Measurements from ENCODE around the gene RAP1GAP. TPM values are rescaled to one million over a fixed set of nuclear protein-coding genes. Genes with fewer than 3 reads are reported as not detected.

Gene RAP1GAP
- polyA plus RNA-seq, 2 of the 4 experiments (the other 2 are of a cell fraction): 5.4 to 16.7 TPM

- no peak overlapping the region for H3K4me3 ChIP-seq
- WGBS (ENCODE audit: missing lambda C conversion rate): 84% methylated on average over 9 of the region's 9 CpGs
- ChIA-PET CTCF (interaction anchor here (1.0 kb wide), 1 partner anchor 74 kb away, joined by 5 read pairs; no protein-coding TSS in a partner anchor), POLR2A (no interaction called here)
- H3K27ac ChIP-seq: no peak overlapping the region
- H3K4me2 ChIP-seq: no peak overlapping the region
- no peaks in the 10 kb centered on the region for H3K9me3 ChIP-seq
- no peak for DNase-seq (ENCODE audit: low read depth in 1 of 2, low spot score in 1 of 2)
- peaks cover 26% of the 10 kb centered on the region for H3K4me1 ChIP-seq
- TF ChIP-seq EHF (CRISPR knock-in tag; IDR thresholded peaks at IDR 0.05) (no peak), PHF8 (IDR thresholded peaks at IDR 0.05; ENCODE audit: borderline replicate concordance, low read depth) (no peak), HES2 (IDR thresholded peaks at IDR 0.05) (no peak), E2F6 (IDR thresholded peaks at IDR 0.05; ENCODE audit: borderline replicate concordance, low read depth) (no peak), ESRRA (IDR thresholded peaks at IDR 0.05; ENCODE audit: borderline replicate concordance, low read length) (no peak), MAFK (IDR thresholded peaks at IDR 0.05; ENCODE audit: partially characterized antibody) (no peak)
- no peak for FAIRE-seq
- no peak for ATAC-seq
Observed at GRCh38 chr1:21585037-21585436, 84.1 kb downstream of the RAP1GAP start.

- no peak for FAIRE-seq
- ChIA-PET CTCF (interaction anchor here (1.2 kb wide), 1 partner anchor 212 kb away, joined by 3 read pairs; no protein-coding TSS in a partner anchor), POLR2A (no interaction called here)
- DNase-seq (ENCODE audit: low read depth in 1 of 2, low spot score in 1 of 2): no peak
- TF ChIP-seq TFCP2L1 (CRISPR knock-in tag; IDR thresholded peaks at IDR 0.05) (no peak), POLR2AphosphoS2 (conservative IDR thresholded peaks at IDR 0.05; ENCODE audit: low read length) (no peak), CHD4 (IDR thresholded peaks at IDR 0.05; ENCODE audit: borderline replicate concordance) (no peak), ZFP36 (IDR thresholded peaks at IDR 0.05; ENCODE audit: borderline replicate concordance, partially characterized antibody) (no peak), HOXA7 (CRISPR knock-in tag; IDR thresholded peaks at IDR 0.05) (no peak), KDM5A (IDR thresholded peaks at IDR 0.05) (no peak), SMC3 (IDR thresholded peaks at IDR 0.05) (no peak), RNF2 (IDR thresholded peaks at IDR 0.05; ENCODE audit: borderline replicate concordance, low read depth) (no peak)
- no peak overlapping the region for H3K4me3 ChIP-seq
- no peak for ATAC-seq
- H3K4me1 ChIP-seq: peaks cover 33% of the 10 kb centered on the region
- H3K9me3 ChIP-seq: no peaks in the 10 kb centered on the region
- H3K4me2 ChIP-seq: no peak overlapping the region
- 78% methylated on average over 10 of the region's 10 CpGs for WGBS (ENCODE audit: missing lambda C conversion rate)
- H3K27ac ChIP-seq: no peak overlapping the region
Observed at GRCh38 chr1:21584096-21584495, 85.1 kb downstream of the RAP1GAP start.

GRCh38 chr1:21579791-21580190 lies 89.4 kb downstream of the RAP1GAP start:
- Histone ChIP-seq H3K4me3 (no peak overlapping the region), H3K9me3 (no peaks in the 10 kb centered on the region), H3K27ac (peak overlapping the region in 1 of 2 experiments; percentile 17; a peak in 1 of 6 replicates), H3K4me1 (peaks cover 13% of the 10 kb centered on the region), H3K4me2 (peak overlapping the region; percentile 52)
- DNase-seq (ENCODE audit: low read depth in 1 of 2, low spot score in 1 of 2) (peak; percentile 46 to 53), FAIRE-seq (peak; percentile 43), ATAC-seq (peak; percentile 45 to 69; a peak in 4 of 6 replicates)
- ChIA-PET CTCF (interaction anchor here (0.7 to 1.6 kb wide), 4 partner anchors 15 to 211 kb away, joined by 3 to 6 read pairs (median 3); no protein-coding TSS in a partner anchor), POLR2A (no interaction called here)
- TF ChIP-seq USF2 (IDR thresholded peaks at IDR 0.05): no peak
- TF ChIP-seq FOSL2 (IDR thresholded peaks at IDR 0.05): no peak
- 0 out of 2 replicates have a peak, but pooled peaks have one; percentile 19 for TF ChIP-seq FOSL2 (CRISPR knock-in tag; IDR thresholded peaks at IDR 0.05)
- TF ChIP-seq MAFK (IDR thresholded peaks at IDR 0.05; ENCODE audit: partially characterized antibody): peak; percentile 99
- WGBS (ENCODE audit: missing lambda C conversion rate): 4% methylated on average over 3 of the region's 3 CpGs

GRCh38 chr1:21577933-21578332 lies 91.2 kb downstream of the RAP1GAP start:
- WGBS (ENCODE audit: missing lambda C conversion rate): 84% methylated on average over 9 of the region's 9 CpGs
- DNase-seq (ENCODE audit: low read depth in 1 of 2, low spot score in 1 of 2) (no peak), ATAC-seq (no peak), FAIRE-seq (no peak)
- Histone ChIP-seq H3K4me1 (peaks cover 13% of the 10 kb centered on the region), H3K4me3 (no peak overlapping the region), H3K9me3 (no peaks in the 10 kb centered on the region), H3K27ac (0 out of 6 replicates have a peak overlapping the region, but pooled peaks of 1 of the 2 experiments have one; percentile 7), H3K4me2 (no peak overlapping the region)
- ChIA-PET POLR2A (no interaction called here), CTCF (no interaction called here)
- TF ChIP-seq EHF (CRISPR knock-in tag; IDR thresholded peaks at IDR 0.05) (no peak), HMGXB4 (CRISPR knock-in tag; IDR thresholded peaks at IDR 0.05; ENCODE audit: borderline replicate concordance) (no peak), POLR2A (IDR thresholded peaks at IDR 0.05; ENCODE audit: low read length) (no peak), SREBF2 (IDR thresholded peaks at IDR 0.05) (no peak), EP300 (IDR thresholded peaks at IDR 0.05) (no peak), JUNB (IDR thresholded peaks at IDR 0.05) (no peak), BHLHE40 (IDR thresholded peaks at IDR 0.05; ENCODE audit: low read depth, low read length) (no peak), MYC (IDR thresholded peaks at IDR 0.05; ENCODE audit: borderline replicate concordance, low read length) (no peak), FOSL2 (IDR thresholded peaks at IDR 0.05) (no peak), FOSL2 (CRISPR knock-in tag; IDR thresholded peaks at IDR 0.05) (no peak), CHD2 (IDR thresholded peaks at IDR 0.05; ENCODE audit: low read length, partially characterized antibody) (no peak)

Data from A549 (cell line).